ENCODE measurements around the gene SNRPA. TPM values are rescaled to one million over a fixed set of nuclear protein-coding genes. Genes with fewer than 3 reads are reported as not detected.

The SNRPA gene
- 163 TPM in 2 replicates for polyA plus RNA-seq (2014; cell fraction: cytosol; rRNA removed)
- 165 and 289 TPM in 2 replicates for polyA plus RNA-seq (2014; cell fraction: nucleus; rRNA removed)

DNA sequence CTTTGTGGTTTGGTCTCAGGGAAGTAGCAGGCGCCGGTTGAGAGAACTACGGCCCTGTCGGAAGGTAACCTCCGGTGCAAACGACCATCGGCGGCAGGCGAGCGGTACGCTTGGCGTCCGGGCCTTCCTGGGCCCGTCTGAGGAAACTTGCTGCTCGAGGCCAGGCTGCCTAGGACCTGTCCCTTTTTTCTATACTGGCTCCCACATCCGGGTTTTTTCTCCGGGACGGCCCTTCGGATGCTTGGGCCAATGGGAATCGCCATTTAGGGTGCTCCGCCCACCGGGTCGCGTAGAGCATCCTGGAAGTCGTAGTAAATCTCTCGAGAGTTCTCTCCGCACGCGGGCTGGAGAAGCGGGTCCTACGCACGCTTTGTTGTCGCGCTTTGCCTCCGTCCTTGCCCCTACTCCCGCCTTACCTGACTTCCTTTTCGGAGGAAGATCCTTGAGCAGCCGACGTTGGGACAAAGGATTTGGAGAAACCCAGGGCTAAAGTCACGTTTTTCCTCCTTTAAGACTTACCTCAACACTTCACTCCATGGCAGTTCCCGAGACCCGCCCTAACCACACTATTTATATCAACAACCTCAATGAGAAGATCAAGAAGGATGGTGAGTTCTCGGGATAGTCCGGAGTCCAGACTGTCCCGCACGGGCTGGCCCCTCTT lies at the start of gene SNRPA:
Gene SNRPA (plus strand): TSS at position 330 of the 664 bp plus-strand sequence. CDS start 206 bp downstream, at position 536.
- peak; percentile 98 for DNase-seq (ENCODE audit: low spot score)

DNA sequence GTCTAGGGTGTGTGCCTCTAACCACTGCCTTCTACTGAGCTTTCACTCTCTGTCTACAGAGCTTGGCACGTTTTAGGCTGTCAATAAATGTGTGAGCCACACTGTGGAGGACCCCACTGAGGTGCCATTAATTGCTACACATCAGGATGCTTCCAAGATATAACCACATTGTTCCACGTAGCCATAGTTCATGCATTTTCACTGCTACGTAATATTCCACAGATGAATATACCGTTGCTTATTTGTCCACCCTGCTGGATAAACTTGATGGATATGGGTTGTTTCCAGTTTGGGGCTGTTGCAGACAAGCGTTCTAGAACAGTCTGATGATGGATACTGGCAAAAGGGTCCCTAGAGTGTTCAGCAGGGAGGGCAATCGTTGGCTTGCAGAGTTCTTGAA lies 49.2 kb upstream of the SNRPA start:
- no peak for DNase-seq (ENCODE audit: low spot score)

DNA sequence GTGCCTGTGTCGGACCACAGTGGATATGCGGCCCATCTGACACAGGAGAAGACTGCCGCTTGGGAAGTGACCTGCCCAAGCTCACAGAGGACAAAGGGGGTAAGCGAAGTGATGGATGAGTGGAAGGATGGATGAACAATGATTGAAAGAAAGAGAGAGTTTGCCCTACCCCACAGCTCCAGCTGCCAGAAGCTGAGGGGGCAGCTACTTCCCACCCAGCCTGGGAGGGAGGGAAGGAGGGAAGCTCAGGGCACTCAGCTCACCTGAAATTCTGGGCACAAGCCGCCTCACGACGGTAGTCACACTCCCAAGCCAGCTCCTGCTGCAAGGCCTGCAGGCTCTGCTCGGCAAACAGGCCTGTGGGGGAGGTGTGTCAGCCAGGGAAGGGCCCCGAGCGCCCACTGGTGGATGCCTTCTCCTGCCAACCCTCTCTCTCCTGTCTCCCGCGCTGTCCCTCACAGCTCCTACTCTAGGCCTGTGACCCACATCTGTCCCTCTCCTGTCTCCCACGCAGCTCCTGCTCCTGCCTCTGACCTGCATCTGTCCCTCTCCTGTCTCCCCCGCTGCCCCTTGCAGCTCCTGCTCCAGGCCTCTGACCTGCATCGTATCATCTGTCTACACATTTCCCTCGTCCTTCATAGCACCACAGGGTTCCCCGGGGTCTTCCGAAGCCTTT lies 48.5 kb upstream of the SNRPA start:
- DNase-seq (ENCODE audit: low spot score) = peak; percentile 80

DNA sequence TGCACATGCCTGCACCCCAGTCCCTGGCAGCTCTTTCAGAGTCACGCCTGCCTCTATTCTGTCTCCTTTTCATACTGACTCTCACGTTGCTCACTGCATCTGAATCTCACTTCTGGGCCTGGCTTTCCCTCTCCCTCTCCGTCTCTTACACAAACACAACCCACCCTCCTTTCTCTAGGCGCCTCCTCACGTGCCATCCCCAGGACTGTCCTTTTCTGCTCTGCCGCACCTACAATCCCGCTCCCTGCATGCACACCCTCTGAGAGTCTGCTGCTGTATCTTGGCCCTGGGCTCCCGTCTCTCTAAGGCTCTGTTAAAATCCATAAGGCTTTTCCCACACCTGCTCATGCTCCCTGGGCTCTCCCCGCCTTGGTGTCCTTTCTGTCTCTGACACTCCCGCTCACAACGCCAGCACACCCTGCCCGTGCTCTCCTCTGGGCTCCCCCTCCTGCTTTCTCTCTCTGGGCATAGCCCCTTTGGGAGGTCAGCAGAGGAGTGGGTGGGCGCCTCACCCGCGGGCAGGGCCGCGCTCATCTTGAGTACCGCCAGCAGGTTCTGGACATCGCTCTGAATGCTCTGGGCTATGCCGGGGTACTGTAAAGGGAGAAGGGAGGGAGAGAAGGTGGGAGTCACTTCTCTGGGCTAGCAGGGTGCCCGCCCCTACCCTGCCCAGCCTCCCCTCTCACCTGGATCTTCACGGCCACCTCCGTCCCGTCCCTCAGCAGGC lies 47.8 kb upstream of the SNRPA start:
- DNase-seq (ENCODE audit: low spot score) = no peak

DNA sequence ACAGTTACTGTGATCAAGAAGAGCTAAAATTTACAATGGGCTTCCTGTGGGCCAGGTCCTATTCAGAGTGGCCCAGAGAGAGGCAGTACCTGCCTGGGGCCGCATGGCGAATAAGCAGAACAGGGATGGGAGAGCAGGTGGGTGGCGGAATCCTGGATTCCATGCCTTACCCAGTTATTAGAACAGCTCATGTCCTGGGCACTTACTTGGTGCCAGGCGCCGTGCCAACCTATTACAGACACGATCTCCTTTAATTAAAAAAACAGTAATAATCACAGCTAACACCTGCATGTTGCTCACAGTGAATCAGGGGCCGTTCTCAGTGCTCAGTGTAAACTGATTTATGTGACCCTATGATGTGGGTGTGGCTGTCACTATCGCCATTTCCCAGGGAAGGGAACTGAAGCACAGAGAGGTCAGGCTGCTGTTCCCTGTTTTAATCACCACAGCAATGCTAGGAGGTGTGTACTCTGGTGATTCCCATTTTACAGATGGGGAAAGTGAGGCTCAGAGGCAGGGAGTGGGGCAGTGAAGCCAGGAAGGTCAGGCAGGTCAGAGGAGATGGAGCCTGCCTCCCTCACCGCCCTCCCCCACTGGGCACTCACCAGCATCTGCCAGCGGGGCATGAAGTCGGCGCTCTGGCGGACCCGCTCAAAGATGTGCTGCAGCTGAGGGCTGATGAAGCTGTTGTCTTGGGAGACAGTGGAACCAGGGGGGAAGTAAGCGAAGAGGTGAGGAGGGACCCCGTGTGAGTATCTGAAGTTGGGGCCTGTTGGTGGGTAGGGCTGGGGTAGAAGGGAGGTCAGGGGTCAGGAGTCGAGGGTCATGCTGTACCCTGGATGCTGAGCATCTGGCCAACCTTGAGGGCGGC lies 46.3 kb upstream of the SNRPA start:
- no peak for DNase-seq (ENCODE audit: low spot score)

DNA sequence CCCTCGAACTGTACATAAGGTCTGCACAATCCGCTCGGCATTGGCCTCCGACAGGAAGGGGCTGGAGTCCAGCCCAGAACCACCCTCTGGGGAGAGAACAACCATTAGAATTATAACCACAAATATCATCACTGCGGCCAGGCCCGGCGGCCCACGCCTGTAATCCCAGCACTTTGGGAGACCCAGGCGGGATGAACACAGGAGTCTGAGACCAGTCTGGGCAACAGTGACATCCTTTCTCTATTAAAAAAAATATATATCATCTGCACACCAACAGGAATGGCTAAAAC lies 45.7 kb upstream of the SNRPA start:
- no peak for DNase-seq (ENCODE audit: low spot score)

DNA sequence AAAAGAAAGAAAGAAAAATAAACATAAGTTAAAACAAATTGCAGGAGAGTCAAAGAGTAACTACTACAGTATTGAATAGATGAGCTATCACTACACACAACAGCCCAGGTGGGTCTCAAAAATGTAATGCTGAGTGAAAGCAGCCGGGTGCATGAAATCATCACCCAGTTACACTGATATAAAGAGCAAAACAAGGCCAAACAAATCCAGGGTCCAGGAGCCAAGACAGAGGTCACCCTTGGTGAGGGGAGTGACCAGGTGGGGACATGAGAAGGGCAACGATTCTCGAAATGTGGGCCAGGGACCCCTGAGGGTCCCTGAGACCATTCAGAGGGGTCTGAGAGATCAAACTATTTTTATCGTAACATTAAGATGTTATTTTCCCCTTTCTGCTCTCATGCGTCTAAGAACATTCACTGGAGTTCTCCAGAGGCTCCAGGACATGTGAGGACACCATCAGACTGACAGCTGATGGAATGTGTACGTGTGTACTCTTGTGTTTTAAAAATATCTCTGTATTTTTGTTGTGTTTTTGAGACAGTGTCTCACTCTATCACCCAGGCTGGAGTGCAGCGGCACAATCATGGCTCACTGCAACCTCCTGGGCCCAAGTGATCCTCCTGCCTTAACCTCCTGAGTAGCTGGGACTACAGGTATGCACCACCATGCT lies 44.9 kb upstream of the SNRPA start:
- DNase-seq (ENCODE audit: low spot score) = no peak

DNA sequence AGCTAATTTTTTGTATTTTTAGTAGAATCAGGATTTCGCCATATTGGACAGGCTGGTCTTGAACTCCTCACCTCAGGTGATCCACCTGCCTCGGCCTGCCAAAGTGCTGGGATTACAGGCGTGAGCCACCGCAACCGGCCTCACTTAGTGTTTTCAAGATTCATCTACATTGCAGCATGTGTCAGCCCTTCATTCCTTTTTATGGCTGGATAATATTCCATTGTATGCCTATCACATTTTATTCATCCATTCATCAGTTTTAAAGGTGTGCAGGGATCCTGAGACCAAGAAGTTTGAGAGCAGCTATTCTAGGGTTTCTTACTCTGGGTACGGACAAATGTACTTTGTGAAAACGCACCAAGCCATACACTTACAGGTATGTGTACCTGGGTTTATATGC lies 43.4 kb upstream of the SNRPA start:
- DNase-seq (ENCODE audit: low spot score) = no peak

DNA sequence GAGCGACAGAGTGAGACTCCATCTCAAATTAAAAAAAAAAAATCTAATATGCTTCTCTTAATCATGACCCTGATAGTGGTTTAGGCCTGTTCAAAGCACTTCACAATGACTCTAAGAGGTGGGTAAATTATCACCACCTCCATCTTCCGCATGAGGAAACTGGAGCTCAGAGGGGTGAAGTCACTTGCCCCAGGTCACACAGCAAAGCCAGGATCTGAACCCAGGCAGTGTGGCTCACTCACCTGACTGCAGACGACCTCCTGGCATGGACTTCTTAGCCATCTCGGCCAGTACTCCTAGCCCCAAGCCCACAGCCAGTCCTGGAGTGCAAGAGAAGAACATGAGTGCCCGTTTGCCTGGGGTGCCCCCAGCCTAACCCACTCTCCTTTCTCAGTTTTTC lies 41.2 kb upstream of the SNRPA start:
- DNase-seq (ENCODE audit: low spot score) = no peak

DNA sequence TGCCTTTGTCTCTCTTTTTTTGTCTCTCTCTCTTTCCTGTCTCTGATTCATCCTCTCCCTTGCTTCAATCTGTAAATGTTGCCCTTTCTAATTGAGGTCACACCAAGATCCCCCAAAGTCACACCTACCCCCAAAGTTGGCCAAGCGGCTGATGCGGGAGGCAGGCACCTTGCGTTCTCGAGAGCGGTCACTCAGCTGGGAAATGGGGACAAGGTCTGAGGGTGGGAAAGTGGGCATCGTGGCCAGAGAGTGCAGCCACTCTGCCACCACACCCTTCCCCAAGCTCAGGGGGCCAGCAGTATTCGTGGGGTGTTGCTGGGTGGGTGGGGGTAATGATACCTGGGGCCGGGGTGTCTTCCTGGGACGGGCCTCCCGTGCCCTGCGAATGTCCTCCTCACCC lies 37.1 kb upstream of the SNRPA start:
- DNase-seq (ENCODE audit: low spot score) = no peak

DNA sequence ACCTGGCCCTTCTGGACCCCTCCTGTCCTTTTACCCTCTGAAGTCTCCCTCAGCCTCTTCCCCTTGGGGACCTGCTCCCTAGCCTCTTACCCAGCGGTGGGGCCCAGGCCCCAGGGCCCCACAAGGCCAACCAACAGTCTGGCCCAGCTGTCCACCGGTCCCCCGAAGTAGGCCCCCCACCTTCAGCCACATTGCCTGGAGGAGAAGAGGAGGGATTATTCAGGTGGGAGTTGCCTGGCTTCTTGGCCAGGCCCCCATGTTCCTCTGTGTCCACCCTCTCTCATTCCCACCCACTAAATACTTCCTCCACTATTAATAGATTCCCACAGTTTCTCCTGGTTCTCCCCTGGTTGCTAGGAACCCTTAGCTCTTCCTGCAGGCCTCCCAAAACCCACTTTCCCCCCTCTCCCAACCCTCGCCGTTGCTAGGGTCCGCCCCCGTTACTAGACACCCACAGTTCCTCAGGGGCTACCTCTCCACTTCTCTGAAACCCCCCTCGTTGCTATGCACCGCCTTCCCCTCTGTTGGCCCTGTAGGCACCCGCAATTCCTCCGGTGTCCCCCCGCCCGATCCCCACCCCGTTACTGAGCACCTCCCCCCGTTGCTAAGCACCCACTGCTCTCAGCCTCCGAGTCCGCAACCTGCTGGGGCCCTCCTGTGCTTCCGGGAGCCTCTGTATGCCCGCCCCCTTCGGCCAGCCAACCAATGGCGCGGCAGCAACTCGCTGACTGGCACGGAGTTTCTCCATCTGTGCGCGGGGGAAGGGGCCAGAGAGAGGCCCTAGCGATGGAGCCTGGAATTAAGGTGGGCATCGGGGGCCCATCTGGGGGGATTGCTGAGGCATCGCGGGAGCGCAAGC lies 36.3 kb upstream of the SNRPA start:
- peak; percentile 90 for DNase-seq (ENCODE audit: low spot score)

DNA sequence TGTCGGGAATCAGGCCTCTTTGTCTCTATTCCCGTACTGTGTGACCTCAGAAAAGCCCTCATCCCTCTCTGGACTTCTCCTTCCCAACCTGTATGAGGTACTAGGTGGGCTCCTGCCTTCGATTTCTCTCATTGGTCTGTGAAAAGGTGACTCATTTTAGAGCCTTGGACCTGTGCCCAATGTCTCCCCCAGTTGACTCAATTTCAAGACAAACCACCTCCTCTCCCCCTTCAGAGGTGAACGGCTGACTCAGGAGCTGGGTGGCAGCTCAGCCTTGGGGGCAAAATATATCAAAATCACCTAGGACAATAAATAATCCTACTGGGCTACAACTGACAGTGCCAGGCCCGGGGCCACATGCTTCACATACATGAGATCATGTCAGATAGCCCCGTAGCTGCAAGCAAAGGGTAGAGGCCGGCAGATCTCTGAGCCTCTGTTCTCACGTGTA lies 34.9 kb upstream of the SNRPA start:
- no peak for DNase-seq (ENCODE audit: low spot score)

DNA sequence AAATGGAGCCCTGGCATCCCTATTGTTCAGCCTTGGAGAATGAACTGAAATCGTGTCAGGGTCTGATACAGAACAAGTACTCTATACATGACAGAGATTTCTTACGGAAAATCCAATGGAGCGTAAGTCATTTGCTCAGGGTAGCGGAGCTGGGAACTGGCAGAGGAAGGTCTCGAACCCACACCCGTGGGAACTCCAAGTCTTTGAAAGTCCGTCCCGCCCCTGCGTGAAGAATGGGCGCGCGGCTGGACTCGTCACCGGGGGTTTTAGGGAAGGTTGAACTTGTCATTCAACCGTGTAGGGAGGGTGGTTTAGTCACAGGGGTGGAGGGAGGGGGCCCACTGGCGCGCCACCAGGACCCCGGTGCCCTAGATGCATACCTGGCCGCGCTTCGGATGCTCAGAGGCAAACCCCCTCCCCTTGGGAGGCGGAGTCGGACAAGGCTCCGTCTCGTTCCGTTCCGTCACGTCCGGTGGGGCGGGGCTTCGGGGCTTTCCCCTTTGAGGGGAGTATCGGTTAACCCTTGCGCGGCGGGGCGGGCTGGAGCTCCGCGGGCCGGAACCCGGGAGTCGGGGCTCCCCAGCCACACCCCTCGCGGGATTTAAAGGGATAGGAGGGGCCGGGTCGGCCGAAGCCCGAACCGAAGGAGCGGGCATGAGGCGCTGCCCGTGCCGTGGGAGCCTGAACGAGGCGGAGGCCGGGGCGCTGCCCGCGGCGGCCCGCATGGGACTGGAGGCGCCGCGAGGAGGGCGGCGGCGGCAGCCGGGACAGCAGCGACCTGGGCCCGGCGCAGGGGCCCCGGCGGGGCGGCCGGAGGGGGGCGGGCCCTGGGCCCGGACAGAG lies 34.3 kb upstream of the SNRPA start, which contains the start of the genes COQ8B and ITPKC:
Gene COQ8B (minus strand): TSS at position 405 of the 843 bp plus-strand sequence. CDS start 2,254 bp downstream, outside the sequence.
Gene ITPKC (plus strand): TSS at position 631 of the 843 bp plus-strand sequence. CDS start 24 bp downstream, at position 655.
- DNase-seq (ENCODE audit: low spot score) = peak; percentile 95

DNA sequence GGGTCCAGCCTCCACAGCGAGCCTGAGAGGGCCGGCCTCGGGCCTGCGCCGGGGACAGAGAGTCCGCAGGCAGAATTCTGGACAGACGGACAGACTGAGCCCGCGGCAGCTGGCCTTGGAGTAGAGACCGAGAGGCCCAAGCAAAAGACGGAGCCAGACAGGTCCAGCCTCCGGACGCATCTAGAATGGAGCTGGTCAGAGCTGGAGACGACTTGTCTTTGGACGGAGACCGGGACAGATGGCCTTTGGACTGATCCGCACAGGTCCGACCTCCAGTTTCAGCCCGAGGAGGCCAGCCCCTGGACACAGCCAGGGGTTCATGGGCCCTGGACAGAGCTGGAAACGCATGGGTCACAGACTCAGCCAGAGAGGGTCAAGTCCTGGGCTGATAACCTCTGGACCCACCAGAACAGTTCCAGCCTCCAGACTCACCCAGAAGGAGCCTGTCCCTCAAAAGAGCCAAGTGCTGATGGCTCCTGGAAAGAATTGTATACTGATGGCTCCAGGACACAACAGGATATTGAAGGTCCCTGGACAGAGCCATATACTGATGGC lies 33.6 kb upstream of the SNRPA start:
- no peak for DNase-seq (ENCODE audit: low spot score)

DNA sequence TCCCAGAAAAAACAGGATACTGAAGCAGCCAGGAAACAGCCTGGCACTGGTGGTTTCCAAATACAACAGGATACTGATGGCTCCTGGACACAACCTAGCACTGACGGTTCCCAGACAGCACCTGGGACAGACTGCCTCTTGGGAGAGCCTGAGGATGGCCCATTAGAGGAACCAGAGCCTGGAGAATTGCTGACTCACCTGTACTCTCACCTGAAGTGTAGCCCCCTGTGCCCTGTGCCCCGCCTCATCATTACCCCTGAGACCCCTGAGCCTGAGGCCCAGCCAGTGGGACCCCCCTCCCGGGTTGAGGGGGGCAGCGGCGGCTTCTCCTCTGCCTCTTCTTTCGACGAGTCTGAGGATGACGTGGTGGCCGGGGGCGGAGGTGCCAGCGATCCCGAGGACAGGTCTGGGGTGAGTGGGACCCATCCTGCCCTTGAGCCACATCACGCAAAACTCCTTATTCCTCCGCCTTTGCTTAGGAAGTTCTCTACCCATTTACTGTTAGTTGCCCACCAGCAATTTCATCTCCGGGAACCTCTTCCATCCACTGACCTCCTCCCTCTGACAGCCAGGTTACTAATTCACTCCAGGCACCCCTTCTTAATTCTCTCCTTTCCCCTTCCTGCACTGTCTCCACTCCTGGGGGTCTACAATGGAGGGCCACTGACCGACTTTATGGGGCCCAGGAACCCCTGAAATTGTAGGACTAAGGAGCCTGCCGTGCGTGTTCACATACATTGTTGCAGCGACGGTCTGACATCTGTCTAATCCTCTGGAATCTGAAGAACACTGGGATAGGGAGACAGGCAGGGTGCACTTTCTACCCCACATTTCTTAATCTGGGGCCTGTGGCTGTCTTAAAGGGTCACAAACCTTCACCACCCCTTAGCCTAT lies 32.9 kb upstream of the SNRPA start:
- no peak for DNase-seq (ENCODE audit: low spot score)

DNA sequence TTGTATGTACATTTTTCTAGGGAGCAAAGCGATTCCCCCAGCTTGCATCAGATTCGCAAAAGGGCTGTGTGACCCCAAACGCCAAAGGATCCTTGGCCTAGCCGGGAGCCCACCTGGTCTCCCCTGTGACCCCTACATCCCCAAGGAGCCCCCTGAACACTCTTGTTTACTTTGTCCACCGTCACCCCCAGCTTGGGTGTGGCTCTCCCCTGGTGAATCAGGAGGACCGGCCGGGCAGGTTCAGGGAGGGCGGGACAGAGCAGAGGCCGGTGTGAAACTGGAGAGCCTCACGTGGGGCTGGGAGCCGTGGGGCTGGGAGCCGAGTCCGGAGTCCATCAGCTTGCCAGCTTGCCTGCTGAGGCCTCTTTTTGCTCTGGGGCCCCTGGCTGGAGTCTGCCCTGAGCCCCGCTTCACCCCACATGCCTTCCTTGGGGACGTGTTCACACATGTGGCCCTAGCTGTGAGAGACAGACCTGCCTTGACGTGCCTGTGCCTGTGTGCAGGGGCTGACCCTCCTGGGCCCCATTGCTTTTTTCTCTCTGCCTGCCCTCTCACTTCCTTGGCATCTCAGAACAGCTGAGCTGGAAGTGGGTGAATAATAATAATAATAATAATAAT lies 32.1 kb upstream of the SNRPA start:
- DNase-seq (ENCODE audit: low spot score) = no peak

DNA sequence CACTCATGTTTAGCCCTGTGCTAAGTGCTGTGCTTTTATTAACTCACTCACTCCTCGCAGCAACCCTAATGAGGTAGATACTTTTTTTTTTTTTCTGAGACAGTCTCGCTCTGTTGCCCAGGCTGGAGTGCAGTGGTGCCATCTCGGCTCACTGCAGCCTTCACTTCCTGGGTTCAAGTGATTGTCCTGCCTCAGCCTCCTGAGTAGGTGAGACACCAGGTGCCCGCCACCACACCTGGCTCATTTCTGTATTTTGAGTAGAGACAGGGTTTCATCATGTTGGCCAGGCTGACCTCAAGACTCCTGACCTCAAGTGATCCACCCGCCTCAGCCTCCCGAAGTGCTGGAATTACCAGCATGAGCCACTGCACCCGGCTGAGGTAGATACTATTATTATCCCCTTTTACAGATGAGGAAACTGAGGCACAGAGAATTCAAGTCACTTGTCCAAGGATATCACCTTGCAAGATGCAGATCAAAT lies 31.5 kb upstream of the SNRPA start:
- no peak for DNase-seq (ENCODE audit: low spot score)

All from SK-N-DZ (cell line).